Measurements from ENCODE around the gene PCDH1.

PCDH1 gene

DNA sequence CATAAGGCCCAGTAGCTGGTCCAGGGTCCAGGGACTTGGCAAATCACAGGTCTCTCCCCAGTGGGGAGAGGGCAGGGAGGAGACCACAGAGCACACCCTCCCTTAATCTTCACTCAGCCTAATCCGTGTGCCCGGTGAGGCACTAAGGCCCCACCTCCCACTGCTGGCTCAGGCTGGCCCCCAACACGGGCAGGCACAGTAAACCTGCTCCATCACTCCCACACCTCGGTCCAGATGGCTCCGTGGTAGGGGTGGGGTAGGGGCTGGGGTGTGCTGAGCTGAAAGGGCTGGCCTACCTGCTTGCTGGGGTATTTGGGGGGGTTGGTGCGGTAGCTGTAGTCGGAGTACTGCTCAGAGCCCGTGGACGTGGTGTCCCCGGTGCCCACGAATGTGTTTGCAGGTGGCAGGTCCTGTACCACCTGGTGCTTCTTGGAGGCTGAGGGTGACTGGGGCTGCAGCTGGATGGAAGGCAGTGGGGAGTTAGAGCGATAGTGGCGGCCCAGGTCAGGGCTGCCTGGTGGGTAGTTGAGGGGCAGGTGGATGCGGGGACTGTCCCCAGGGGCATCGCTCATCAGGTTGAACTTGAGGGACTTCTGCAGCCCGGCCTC, 15.2 kb downstream of the PCDH1 start:
- Histone ChIP-seq H3K9me3 (ENCODE audit: low read length) (no peaks in the 10 kb centered on the region), H3K27ac (ENCODE audit: low read depth, low read length) (no peak overlapping the region), H3K4me3 (ENCODE audit: low read depth in 1 of 2, low read length in 2 of 2) (no peak overlapping the region), H3K9ac (ENCODE audit: low read length) (no peak overlapping the region), H3K4me1 (ENCODE audit: insufficient read depth, low read length) (no peaks in the 10 kb centered on the region), H3K27me3 (ENCODE audit: control insufficient read depth in 1 of 2, insufficient read depth in 2 of 2, low read length in 2 of 2) (no peaks in the 10 kb centered on the region), H3K36me3 (ENCODE audit: insufficient read depth, low read length) (no peaks in the 10 kb centered on the region)

DNA sequence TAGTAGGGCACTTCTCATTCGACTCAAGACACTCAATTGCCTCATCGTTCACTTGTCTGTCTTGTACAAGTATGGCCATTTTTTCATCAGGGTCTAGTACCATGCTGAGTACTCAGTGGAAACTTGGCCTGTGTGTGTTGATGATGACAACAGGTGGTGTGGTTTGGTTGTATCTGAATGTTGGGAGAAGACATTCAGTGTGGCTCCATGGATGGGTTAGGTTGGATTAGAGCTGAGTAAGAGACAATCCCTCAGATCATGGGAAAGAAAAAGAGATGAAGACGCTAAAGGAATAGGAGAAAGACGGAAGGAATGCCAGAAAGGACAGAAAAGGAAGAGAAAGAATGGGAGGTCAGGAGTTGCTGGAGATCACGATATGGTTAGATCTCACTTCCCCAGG, 17.0 kb downstream of the PCDH1 start:
- no peak overlapping the region for H3K27ac ChIP-seq (ENCODE audit: low read depth, low read length)
- H3K4me3 ChIP-seq (ENCODE audit: low read depth in 1 of 2, low read length in 2 of 2): no peak overlapping the region
- H3K9me3 ChIP-seq (ENCODE audit: low read length): no peaks in the 10 kb centered on the region
- no peaks in the 10 kb centered on the region for H3K36me3 ChIP-seq (ENCODE audit: insufficient read depth, low read length)
- H3K9ac ChIP-seq (ENCODE audit: low read length): no peak overlapping the region
- H3K27me3 ChIP-seq (ENCODE audit: control insufficient read depth in 1 of 2, insufficient read depth in 2 of 2, low read length in 2 of 2): no peaks in the 10 kb centered on the region
- no peaks in the 10 kb centered on the region for H3K4me1 ChIP-seq (ENCODE audit: insufficient read depth, low read length)

GRCh38 chr5:141858079-141858765, 20.0 kb downstream of the PCDH1 start:
- Histone ChIP-seq H3K4me1 (ENCODE audit: insufficient read depth, low read length) (no peaks in the 10 kb centered on the region), H3K27ac (ENCODE audit: low read depth, low read length) (no peak overlapping the region), H3K36me3 (ENCODE audit: insufficient read depth, low read length) (no peaks in the 10 kb centered on the region), H3K27me3 (ENCODE audit: control insufficient read depth in 1 of 2, insufficient read depth in 2 of 2, low read length in 2 of 2) (no peaks in the 10 kb centered on the region), H3K9me3 (ENCODE audit: low read length) (no peaks in the 10 kb centered on the region), H3K9ac (ENCODE audit: low read length) (no peak overlapping the region), H3K4me3 (ENCODE audit: low read depth in 1 of 2, low read length in 2 of 2) (no peak overlapping the region)

GRCh38 chr5:141857226-141857625, 21.0 kb downstream of the PCDH1 start:
- Histone ChIP-seq H3K9ac (ENCODE audit: low read length) (no peak overlapping the region), H3K4me1 (ENCODE audit: insufficient read depth, low read length) (no peaks in the 10 kb centered on the region), H3K9me3 (ENCODE audit: low read length) (no peaks in the 10 kb centered on the region), H3K27me3 (ENCODE audit: control insufficient read depth in 1 of 2, insufficient read depth in 2 of 2, low read length in 2 of 2) (no peaks in the 10 kb centered on the region), H3K36me3 (ENCODE audit: insufficient read depth, low read length) (no peaks in the 10 kb centered on the region), H3K4me3 (ENCODE audit: low read depth in 1 of 2, low read length in 2 of 2) (no peak overlapping the region), H3K27ac (ENCODE audit: low read depth, low read length) (no peak overlapping the region)

DNA sequence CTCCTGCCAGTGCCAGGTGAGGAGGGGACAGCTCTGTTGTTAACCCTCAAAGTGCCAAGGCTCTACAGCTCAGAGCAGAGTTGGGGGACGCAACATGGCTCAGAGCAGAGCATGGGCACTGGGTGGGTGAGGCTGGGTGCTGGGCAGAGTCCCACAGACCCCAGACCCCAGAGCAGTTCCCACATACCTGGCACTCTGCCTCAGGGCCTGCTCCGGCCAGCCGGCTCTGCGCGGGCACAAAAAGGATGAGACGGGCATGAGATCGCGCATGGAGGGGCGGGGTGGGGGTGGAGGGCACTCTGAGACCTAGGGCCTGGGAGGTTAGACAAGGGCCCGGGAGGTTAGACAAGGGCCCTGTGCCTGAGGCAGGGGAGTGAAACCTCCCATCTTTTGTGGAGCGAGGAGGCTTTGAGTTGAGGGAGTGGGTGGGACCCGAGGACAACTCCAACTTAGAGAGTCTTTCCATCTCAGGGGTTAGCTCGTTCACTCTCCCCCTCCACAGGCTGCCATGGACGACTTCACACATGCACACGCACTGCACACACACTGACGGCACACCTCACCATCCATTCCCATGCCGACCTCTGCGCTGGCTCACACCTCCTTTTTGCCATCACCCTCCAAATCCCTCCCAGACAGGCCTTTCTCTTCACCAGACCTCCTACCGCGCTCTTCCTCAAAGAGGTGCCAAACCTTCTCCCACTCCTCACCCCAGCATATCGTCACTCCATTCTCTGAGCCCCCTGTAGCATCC, 22.0 kb downstream of the PCDH1 start:
- no peaks in the 10 kb centered on the region for H3K9me3 ChIP-seq (ENCODE audit: low read length)
- H3K27me3 ChIP-seq (ENCODE audit: control insufficient read depth in 1 of 2, insufficient read depth in 2 of 2, low read length in 2 of 2): no peaks in the 10 kb centered on the region
- no peaks in the 10 kb centered on the region for H3K36me3 ChIP-seq (ENCODE audit: insufficient read depth, low read length)
- no peak overlapping the region for H3K9ac ChIP-seq (ENCODE audit: low read length)
- no peaks in the 10 kb centered on the region for H3K4me1 ChIP-seq (ENCODE audit: insufficient read depth, low read length)
- H3K4me3 ChIP-seq (ENCODE audit: low read depth in 1 of 2, low read length in 2 of 2): no peak overlapping the region
- no peak overlapping the region for H3K27ac ChIP-seq (ENCODE audit: low read depth, low read length)

GRCh38 chr5:141855265-141856036, 22.8 kb downstream of the PCDH1 start:
- Histone ChIP-seq H3K36me3 (ENCODE audit: insufficient read depth, low read length) (no peaks in the 10 kb centered on the region), H3K4me1 (ENCODE audit: insufficient read depth, low read length) (peaks cover 3% of the 10 kb centered on the region), H3K4me3 (ENCODE audit: low read depth in 1 of 2, low read length in 2 of 2) (no peak overlapping the region), H3K27me3 (ENCODE audit: control insufficient read depth in 1 of 2, insufficient read depth in 2 of 2, low read length in 2 of 2) (no peaks in the 10 kb centered on the region), H3K9ac (ENCODE audit: low read length) (no peak overlapping the region), H3K27ac (ENCODE audit: low read depth, low read length) (no peak overlapping the region), H3K9me3 (ENCODE audit: low read length) (no peaks in the 10 kb centered on the region)

- Histone ChIP-seq H3K4me3 (ENCODE audit: low read depth in 1 of 2, low read length in 2 of 2) (no peak overlapping the region), H3K4me1 (ENCODE audit: insufficient read depth, low read length) (peaks cover 7% of the 10 kb centered on the region), H3K9ac (ENCODE audit: low read length) (no peak overlapping the region), H3K27me3 (ENCODE audit: control insufficient read depth in 1 of 2, insufficient read depth in 2 of 2, low read length in 2 of 2) (no peaks in the 10 kb centered on the region), H3K27ac (ENCODE audit: low read depth, low read length) (no peak overlapping the region), H3K36me3 (ENCODE audit: insufficient read depth, low read length) (no peaks in the 10 kb centered on the region), H3K9me3 (ENCODE audit: low read length) (no peaks in the 10 kb centered on the region)
These were observed 24.1 kb downstream of the PCDH1 start for GRCh38 chr5:141853895-141854626.

GRCh38 chr5:141852448-141852847, 25.8 kb downstream of the PCDH1 start:
- no peaks in the 10 kb centered on the region for H3K27me3 ChIP-seq (ENCODE audit: control insufficient read depth in 1 of 2, insufficient read depth in 2 of 2, low read length in 2 of 2)
- H3K36me3 ChIP-seq (ENCODE audit: insufficient read depth, low read length): no peaks in the 10 kb centered on the region
- no peaks in the 10 kb centered on the region for H3K9me3 ChIP-seq (ENCODE audit: low read length)
- no peak overlapping the region for H3K27ac ChIP-seq (ENCODE audit: low read depth, low read length)
- H3K4me3 ChIP-seq (ENCODE audit: low read depth in 1 of 2, low read length in 2 of 2): no peak overlapping the region
- H3K9ac ChIP-seq (ENCODE audit: low read length): no peak overlapping the region
- H3K4me1 ChIP-seq (ENCODE audit: insufficient read depth, low read length): peaks cover 11% of the 10 kb centered on the region

DNA sequence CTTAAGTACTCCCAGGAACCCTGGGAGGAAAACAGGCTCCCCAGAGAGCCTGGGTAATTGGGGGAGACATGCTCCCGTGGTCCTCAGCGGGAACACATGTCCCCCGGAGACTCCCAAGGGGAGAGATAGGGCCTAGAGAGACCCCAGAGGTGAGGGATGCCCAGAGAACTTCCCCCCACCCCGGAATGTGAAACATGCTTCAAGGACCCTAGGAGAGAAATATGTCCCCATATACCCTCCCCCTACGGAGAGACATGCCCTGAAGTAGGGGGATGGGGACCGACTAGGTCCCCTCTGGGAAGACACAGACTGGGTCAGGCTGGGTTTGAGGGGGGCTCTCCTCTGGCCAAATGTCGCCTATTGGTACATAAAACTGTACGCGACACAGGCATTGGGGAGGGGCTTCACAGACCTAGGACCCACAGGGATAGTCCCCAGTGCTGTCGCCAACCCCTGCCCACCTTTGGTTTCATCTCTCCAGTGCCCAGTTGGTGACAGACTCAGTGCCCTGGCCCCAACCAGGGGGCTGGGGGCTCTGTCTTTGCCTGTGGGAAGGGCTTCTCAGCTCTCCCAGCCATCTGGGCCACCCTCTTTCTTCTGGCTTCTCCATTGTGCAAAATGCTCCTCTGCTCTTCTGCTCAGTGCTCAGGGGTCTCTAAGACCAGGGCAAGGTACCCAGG, 26.9 kb downstream of the PCDH1 start:
- H3K27ac ChIP-seq (ENCODE audit: low read depth, low read length): no peak overlapping the region

GRCh38 chr5:141850786-141851185, 27.4 kb downstream of the PCDH1 start:
- H3K27me3 ChIP-seq (ENCODE audit: control insufficient read depth in 1 of 2, insufficient read depth in 2 of 2, low read length in 2 of 2): no peaks in the 10 kb centered on the region
- H3K9ac ChIP-seq (ENCODE audit: low read length): no peak overlapping the region
- no peaks in the 10 kb centered on the region for H3K36me3 ChIP-seq (ENCODE audit: insufficient read depth, low read length)
- no peak overlapping the region for H3K27ac ChIP-seq (ENCODE audit: low read depth, low read length)
- H3K4me3 ChIP-seq (ENCODE audit: low read depth in 1 of 2, low read length in 2 of 2): no peak overlapping the region
- H3K4me1 ChIP-seq (ENCODE audit: insufficient read depth, low read length): peaks cover 11% of the 10 kb centered on the region
- H3K9me3 ChIP-seq (ENCODE audit: low read length): no peaks in the 10 kb centered on the region

More for the DNA sequence above, 26.9 kb downstream of the PCDH1 start:
- Histone ChIP-seq H3K9ac (ENCODE audit: low read length) (no peak overlapping the region), H3K4me3 (ENCODE audit: low read depth in 1 of 2, low read length in 2 of 2) (no peak overlapping the region), H3K9me3 (ENCODE audit: low read length) (no peaks in the 10 kb centered on the region), H3K27me3 (ENCODE audit: control insufficient read depth in 1 of 2, insufficient read depth in 2 of 2, low read length in 2 of 2) (no peaks in the 10 kb centered on the region), H3K36me3 (ENCODE audit: insufficient read depth, low read length) (no peaks in the 10 kb centered on the region), H3K4me1 (ENCODE audit: insufficient read depth, low read length) (peaks cover 11% of the 10 kb centered on the region)
